ENCODE data around the gene MYLK. TPM values are rescaled to one million over a fixed set of nuclear protein-coding genes. Genes with fewer than 3 reads are reported as not detected.

The MYLK gene
- total and polyA plus RNA-seq, 8 donors = 35.1 to 916 (median 340) TPM

DNA sequence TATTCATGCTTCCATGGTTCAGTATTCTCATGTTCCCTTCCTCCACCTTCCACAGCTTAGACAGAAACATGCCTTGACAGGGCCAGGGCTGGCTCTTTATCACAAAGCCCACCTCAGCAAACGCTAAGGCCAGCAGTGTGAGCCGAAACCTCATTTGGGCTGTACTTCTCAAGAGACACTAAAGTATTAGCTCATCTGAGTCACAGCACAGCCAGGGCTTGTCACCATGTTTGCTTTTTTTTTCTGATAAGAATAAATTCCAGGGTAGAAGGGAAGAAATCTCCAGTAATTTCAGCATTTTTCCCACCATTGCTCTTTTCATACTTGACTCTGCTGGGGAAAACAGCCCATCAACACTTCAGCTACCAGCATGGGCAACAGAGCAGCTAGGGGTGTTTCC, 95.4 kb downstream of the MYLK start:
- no peak for TF ChIP-seq EP300 (IDR thresholded peaks at IDR 0.05)
- TF ChIP-seq, protein P1, sequence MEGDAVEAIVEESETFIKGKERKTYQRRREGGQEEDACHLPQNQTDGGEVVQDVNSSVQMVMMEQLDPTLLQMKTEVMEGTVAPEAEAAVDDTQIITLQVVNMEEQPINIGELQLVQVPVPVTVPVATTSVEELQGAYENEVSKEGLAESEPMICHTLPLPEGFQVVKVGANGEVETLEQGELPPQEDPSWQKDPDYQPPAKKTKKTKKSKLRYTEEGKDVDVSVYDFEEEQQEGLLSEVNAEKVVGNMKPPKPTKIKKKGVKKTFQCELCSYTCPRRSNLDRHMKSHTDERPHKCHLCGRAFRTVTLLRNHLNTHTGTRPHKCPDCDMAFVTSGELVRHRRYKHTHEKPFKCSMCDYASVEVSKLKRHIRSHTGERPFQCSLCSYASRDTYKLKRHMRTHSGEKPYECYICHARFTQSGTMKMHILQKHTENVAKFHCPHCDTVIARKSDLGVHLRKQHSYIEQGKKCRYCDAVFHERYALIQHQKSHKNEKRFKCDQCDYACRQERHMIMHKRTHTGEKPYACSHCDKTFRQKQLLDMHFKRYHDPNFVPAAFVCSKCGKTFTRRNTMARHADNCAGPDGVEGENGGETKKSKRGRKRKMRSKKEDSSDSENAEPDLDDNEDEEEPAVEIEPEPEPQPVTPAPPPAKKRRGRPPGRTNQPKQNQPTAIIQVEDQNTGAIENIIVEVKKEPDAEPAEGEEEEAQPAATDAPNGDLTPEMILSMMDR (IDR thresholded peaks at IDR 0.05) = no peak
- TF ChIP-seq POLR2AphosphoS5 (IDR thresholded peaks at IDR 0.05) = no peak
- no peak for TF ChIP-seq POLR2A (IDR thresholded peaks at IDR 0.05)
- Histone ChIP-seq H3K4me1 (peaks cover 0 to 9% (median 2%) of the 10 kb centered on the region in 4 donors), H3K36me3 (no peaks in the 10 kb centered on the region), H3K9me3 (no peaks in the 10 kb centered on the region), H3K27me3 (no peaks in the 10 kb centered on the region), H3K4me3 (no peak overlapping the region), H3K27ac (no peak overlapping the region)
- DNase-seq = no peak
- intact Hi-C loops (cut with DNase I; ENCODE audit: low total_unique reads) = no loop called here
- WGBS, 5 donors = 71 to 84% (median 76%) methylated on average over 2 of the region's 2 CpGs

DNA sequence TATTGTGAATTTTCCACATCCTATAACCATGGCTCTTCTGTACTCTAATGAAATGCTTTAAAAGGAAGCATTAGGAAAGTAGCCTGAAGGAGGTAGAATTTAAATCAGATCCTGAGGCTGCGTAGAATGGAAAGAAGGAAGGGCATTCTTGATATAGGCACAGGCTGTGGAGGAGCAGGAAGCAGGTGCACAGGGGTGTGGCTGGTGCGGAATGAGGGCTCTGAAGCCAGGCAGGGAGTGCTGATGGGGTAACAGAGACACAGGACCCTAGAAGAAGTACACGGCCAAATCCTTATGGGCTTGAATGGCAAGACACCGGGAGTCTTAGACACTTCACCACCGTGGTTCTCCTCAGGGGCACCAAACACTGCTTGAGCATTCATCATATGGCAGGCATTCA, 97.0 kb downstream of the MYLK start:
- DNase-seq = no peak
- intact Hi-C loops (cut with DNase I; ENCODE audit: low total_unique reads) = no loop called here
- Histone ChIP-seq H3K36me3 (no peaks in the 10 kb centered on the region), H3K9me3 (no peaks in the 10 kb centered on the region), H3K4me1 (peaks cover 0 to 20% (median 4%) of the 10 kb centered on the region in 4 donors), H3K27me3 (no peaks in the 10 kb centered on the region), H3K4me3 (no peak overlapping the region), H3K27ac (no peak overlapping the region)
- TF ChIP-seq, protein P1 (IDR thresholded peaks at IDR 0.05) = no peak
- no peak for TF ChIP-seq EP300 (IDR thresholded peaks at IDR 0.05)
- no peak for TF ChIP-seq POLR2A (IDR thresholded peaks at IDR 0.05)
- TF ChIP-seq POLR2AphosphoS5 (IDR thresholded peaks at IDR 0.05) = no peak
- 78 to 86% (median 80%) methylated on average over 5 of the region's 5 CpGs for WGBS, 5 donors

DNA sequence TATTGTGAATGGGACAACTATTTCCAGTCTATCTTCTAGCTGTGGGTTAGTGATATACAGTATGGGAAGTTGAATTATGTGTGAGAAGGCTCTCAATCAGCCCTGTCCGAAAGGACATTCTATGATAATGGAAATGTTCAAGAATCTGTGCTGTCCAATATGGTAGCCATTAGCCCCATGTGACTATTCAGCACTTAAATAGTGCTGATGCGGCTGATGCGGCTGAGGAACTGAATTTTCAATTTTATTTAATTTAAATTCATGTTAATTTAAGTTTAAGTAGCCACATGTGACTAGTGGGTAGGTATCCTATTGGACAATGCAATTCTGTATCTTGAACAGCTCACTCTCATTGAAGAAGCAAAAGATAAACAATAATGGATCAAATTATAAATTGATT, 98.5 kb downstream of the MYLK start:
- no peak for DNase-seq
- intact Hi-C loops (cut with DNase I; ENCODE audit: low total_unique reads) = no loop called here
- Histone ChIP-seq H3K27ac (no peak overlapping the region), H3K36me3 (no peaks in the 10 kb centered on the region), H3K4me3 (no peak overlapping the region), H3K9me3 (no peaks in the 10 kb centered on the region), H3K27me3 (no peaks in the 10 kb centered on the region), H3K4me1 (peaks cover 0 to 15% (median 4%) of the 10 kb centered on the region in 4 donors)
- WGBS, 5 donors = 94 to 98% (median 97%) methylated on average over 3 of the region's 3 CpGs
- no peak for TF ChIP-seq EP300 (IDR thresholded peaks at IDR 0.05)
- TF ChIP-seq, protein P1 (IDR thresholded peaks at IDR 0.05) = no peak
- TF ChIP-seq POLR2AphosphoS5 (IDR thresholded peaks at IDR 0.05) = no peak
- no peak for TF ChIP-seq POLR2A (IDR thresholded peaks at IDR 0.05)

DNA sequence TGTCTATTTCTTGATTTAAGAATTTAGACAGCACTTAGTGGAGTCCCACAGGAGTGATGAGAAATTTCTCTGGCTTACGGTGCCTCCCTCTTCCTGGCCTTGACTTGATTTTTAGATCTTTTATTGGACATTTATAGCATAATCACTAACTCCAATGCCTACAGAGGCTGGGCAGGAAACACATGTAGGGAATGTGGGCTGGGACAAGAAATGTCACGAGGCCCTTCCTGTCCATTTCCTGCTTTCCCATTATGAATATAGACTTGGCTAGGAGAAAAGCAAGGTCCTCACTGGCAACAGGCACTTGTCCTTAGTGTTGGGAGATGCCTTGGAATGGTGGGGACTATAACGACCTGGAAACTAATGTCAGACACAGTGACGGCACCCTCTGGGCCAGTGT, 100.3 kb downstream of the MYLK start:
- H3K4me1 ChIP-seq = peaks cover 0 to 24% (median 4%) of the 10 kb centered on the region in 4 donors
- intact Hi-C loops (cut with DNase I; ENCODE audit: low total_unique reads) = no loop called here

More for the DNA sequence above, 100.3 kb downstream of the MYLK start:
- WGBS, 5 donors = 54 to 80% (median 70%) methylated on average over 4 of the region's 4 CpGs
- Histone ChIP-seq H3K4me3 (no peak overlapping the region), H3K9me3 (no peaks in the 10 kb centered on the region), H3K27me3 (no peaks in the 10 kb centered on the region), H3K27ac (no peak overlapping the region), H3K36me3 (no peaks in the 10 kb centered on the region)
- TF ChIP-seq POLR2A (IDR thresholded peaks at IDR 0.05) (no peak), POLR2AphosphoS5 (IDR thresholded peaks at IDR 0.05) (no peak), EP300 (IDR thresholded peaks at IDR 0.05) (no peak)
- TF ChIP-seq, protein P1 (IDR thresholded peaks at IDR 0.05) = no peak
- DNase-seq = peak in 1 of 2 donors; percentile 41

Measured in stomach (tissue), 9 donors.